ENCODE data around the gene LIX1L. TPM values are rescaled to one million over a fixed set of nuclear protein-coding genes. Genes with fewer than 3 reads are reported as not detected.

LIX1L gene
- polyA plus RNA-seq, 2 of the 4 experiments (the other 2 are of a cell fraction) = 10.5 to 35.8 TPM

DNA sequence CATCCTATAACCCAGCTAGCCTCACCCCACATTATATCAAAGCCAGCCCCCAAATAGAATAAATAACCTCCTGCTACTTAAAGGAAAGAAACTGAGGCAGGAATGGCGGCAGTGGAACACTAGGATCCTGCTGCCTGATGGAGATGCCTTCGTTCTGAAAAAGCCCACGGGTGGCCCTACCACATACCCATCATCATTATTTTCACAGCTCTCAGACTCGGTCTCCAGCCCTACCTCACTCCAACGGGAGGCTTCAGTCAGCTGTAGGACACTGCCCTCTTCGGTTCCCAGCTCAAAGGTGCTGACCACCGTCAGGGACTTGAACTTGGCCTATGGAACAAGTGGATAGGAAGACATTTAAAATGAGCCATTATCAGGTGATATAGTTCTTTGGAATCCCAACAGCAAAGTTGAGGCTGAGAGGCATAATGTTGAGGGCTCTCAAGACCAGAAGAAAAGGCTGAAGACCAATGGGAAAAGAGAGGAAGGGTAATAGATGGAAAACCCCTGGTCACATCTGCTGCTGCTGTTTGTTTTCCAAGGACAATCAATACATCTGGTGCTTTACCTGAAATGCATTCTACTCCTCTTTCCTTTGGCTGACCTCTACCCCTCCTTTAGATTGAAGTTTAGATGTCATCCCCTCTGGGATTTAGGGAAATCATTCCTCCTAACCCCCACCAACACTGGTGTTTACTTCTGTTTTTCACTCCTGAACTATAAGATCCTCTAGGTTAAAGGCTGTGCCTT is 64.3 kb downstream of the LIX1L start (continued):
- TF ChIP-seq, protein P1, sequence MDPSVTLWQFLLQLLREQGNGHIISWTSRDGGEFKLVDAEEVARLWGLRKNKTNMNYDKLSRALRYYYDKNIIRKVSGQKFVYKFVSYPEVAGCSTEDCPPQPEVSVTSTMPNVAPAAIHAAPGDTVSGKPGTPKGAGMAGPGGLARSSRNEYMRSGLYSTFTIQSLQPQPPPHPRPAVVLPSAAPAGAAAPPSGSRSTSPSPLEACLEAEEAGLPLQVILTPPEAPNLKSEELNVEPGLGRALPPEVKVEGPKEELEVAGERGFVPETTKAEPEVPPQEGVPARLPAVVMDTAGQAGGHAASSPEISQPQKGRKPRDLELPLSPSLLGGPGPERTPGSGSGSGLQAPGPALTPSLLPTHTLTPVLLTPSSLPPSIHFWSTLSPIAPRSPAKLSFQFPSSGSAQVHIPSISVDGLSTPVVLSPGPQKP (IDR thresholded peaks at IDR 0.05; ENCODE audit: low read depth, low read length) = no peak
- TF ChIP-seq, protein P2, sequence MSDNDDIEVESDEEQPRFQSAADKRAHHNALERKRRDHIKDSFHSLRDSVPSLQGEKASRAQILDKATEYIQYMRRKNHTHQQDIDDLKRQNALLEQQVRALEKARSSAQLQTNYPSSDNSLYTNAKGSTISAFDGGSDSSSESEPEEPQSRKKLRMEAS (IDR thresholded peaks at IDR 0.05) = no peak
- no peak for TF ChIP-seq FOSB (CRISPR knock-in tag; IDR thresholded peaks at IDR 0.05)
- TF ChIP-seq RARB (CRISPR knock-in tag; IDR thresholded peaks at IDR 0.05) = no peak

DNA sequence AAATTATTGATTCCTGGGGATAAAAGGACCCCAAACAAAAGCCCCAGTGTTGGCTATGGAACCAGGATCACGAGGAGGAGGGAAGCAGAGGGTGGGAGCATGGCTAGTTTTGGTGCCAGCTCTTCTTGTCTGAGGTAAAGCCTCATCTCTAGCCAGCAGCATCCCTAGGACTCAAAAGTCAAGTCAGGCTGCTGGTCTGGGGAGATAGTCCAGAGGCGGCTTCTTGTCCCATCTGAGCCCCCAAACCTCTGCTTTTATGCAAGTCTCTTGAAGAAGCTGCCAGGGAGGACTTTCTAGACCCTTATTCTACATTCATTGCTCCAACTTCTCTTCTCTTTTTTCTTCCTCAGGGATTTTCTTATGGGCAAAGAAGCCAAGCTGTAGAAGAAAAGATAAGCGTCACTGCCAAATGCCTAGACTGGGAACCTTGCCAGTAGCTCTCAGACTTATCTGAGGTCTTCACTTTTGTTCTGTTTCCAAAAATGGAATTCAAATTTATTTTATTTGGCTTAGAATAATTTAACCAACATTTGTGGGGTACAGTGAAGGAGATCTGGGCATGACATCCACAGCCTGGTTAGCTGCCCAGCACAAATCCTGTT is 65.2 kb downstream of the LIX1L start:
- ATAC-seq (peak; percentile 31 to 39), FAIRE-seq (no peak), DNase-seq (ENCODE audit: low read depth in 1 of 2, low spot score in 1 of 2) (peak in 1 of 2 experiments; percentile 9)
- TF ChIP-seq POLR2A (IDR thresholded peaks at IDR 0.05; ENCODE audit: low read length) = no peak
- TF ChIP-seq MYC (IDR thresholded peaks at IDR 0.05; ENCODE audit: borderline replicate concordance, low read length) = no peak
- TF ChIP-seq, protein P3, sequence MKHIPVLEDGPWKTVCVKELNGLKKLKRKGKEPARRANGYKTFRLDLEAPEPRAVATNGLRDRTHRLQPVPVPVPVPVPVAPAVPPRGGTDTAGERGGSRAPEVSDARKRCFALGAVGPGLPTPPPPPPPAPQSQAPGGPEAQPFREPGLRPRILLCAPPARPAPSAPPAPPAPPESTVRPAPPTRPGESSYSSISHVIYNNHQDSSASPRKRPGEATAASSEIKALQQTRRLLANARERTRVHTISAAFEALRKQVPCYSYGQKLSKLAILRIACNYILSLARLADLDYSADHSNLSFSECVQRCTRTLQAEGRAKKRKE (CRISPR knock-in tag; IDR thresholded peaks at IDR 0.05; ENCODE audit: low read depth) = peak; percentile 74; the same call in 1 of the 2 replicates
- no peak for TF ChIP-seq CBX2 (IDR thresholded peaks at IDR 0.05; ENCODE audit: borderline replicate concordance, low read depth)
- TF ChIP-seq HOXB5 (CRISPR knock-in tag; IDR thresholded peaks at IDR 0.05) = peak; percentile 55; the same call in 1 of the 2 replicates
- no peak for TF ChIP-seq HEYL (CRISPR knock-in tag; IDR thresholded peaks at IDR 0.05)
- TF ChIP-seq, protein P4, sequence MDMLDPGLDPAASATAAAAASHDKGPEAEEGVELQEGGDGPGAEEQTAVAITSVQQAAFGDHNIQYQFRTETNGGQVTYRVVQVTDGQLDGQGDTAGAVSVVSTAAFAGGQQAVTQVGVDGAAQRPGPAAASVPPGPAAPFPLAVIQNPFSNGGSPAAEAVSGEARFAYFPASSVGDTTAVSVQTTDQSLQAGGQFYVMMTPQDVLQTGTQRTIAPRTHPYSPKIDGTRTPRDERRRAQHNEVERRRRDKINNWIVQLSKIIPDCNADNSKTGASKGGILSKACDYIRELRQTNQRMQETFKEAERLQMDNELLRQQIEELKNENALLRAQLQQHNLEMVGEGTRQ (IDR thresholded peaks at IDR 0.05) = no peak
- no peak for TF ChIP-seq FOSB (CRISPR knock-in tag; IDR thresholded peaks at IDR 0.05)
- TF ChIP-seq FOSL2 (IDR thresholded peaks at IDR 0.05) = no peak
- no peak for TF ChIP-seq FOSL2 (CRISPR knock-in tag; IDR thresholded peaks at IDR 0.05)
- TF ChIP-seq, protein P5, sequence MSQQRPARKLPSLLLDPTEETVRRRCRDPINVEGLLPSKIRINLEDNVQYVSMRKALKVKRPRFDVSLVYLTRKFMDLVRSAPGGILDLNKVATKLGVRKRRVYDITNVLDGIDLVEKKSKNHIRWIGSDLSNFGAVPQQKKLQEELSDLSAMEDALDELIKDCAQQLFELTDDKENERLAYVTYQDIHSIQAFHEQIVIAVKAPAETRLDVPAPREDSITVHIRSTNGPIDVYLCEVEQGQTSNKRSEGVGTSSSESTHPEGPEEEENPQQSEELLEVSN (IDR thresholded peaks at IDR 0.05; ENCODE audit: borderline replicate concordance, low read depth) = 0 out of 2 replicates have a peak, but pooled peaks have one; percentile 26
- TF ChIP-seq KDM1A (IDR thresholded peaks at IDR 0.05; ENCODE audit: low read depth) = no peak
- 0 out of 2 replicates have a peak, but pooled peaks have one; percentile 56 for TF ChIP-seq HOXB13 (CRISPR knock-in tag; IDR thresholded peaks at IDR 0.05; ENCODE audit: low read depth)
- TF ChIP-seq RCOR1 (IDR thresholded peaks at IDR 0.05; ENCODE audit: low read depth, low read length) = no peak
- Histone ChIP-seq H3K4me1 (peaks cover 34% of the 10 kb centered on the region), H3K9me3 (no peaks in the 10 kb centered on the region), H3K4me3 (no peak overlapping the region), H3K4me2 (peak overlapping the region; percentile 76), H3K27ac (peak overlapping the region; percentile 88 to 91)
- WGBS (ENCODE audit: missing lambda C conversion rate) = 38% methylated on average over 3 of the region's 3 CpGs
- POLR2A ChIA-PET = interaction anchor here (1.1 to 2.7 kb wide), 8 partner anchors 17 to 72 kb away, joined by 5 to 28 read pairs (median 11); partner anchors contain the start of genes ANKRD34A, ITGA10, LIX1L and PEX11B
- CTCF ChIA-PET = interaction anchor here (0.7 to 11.2 kb wide), 45 partner anchors 9 to 146 kb away, joined by 3 to 429 read pairs (median 8); partner anchors contain the start of genes ANKRD34A, HJV, ITGA10 and LIX1L

Measured in A549 (cell line).